ENCODE data around the gene NF1.
A peak's percentile ranks its signal among the peaks of the same experiment; 100 is the strongest.
"Not testable (repeated sequence)": the region's sequence is repeated elsewhere in the genome, so short reads cannot be mapped to it uniquely, and the experiment has no call there.

Gene NF1

GRCh38 chr17:31260151-31260550, 165.4 kb downstream of the NF1 start:
- DNase-seq (ENCODE audit: low spot score) = no peak

GRCh38 chr17:31261601-31262000, 166.8 kb downstream of the NF1 start:
- no peak for DNase-seq (ENCODE audit: low spot score)

- DNase-seq (ENCODE audit: low spot score) = not testable (repeated sequence)
Observed at GRCh38 chr17:31262923-31263322, 168.1 kb downstream of the NF1 start.

GRCh38 chr17:31266042-31266441, 171.3 kb downstream of the NF1 start:
- no peak for DNase-seq (ENCODE audit: low spot score)

GRCh38 chr17:31269036-31269577, 174.3 kb downstream of the NF1 start:
- DNase-seq (ENCODE audit: low spot score) = no peak

- DNase-seq (ENCODE audit: low spot score) = peak; percentile 89
Observed at GRCh38 chr17:31269578-31269983, 174.8 kb downstream of the NF1 start.

GRCh38 chr17:31272236-31272635, 177.5 kb downstream of the NF1 start:
- no peak for DNase-seq (ENCODE audit: low spot score)

GRCh38 chr17:31272803-31273202, 178.0 kb downstream of the NF1 start:
- DNase-seq (ENCODE audit: low spot score) = no peak

- no peak for DNase-seq (ENCODE audit: low spot score)
Observed at GRCh38 chr17:31273516-31273915, 178.7 kb downstream of the NF1 start.

- DNase-seq (ENCODE audit: low spot score) = no peak
Observed at GRCh38 chr17:31274252-31274651, 179.5 kb downstream of the NF1 start.

- no peak for DNase-seq (ENCODE audit: low spot score)
Observed at GRCh38 chr17:31275116-31275515, 180.3 kb downstream of the NF1 start.

GRCh38 chr17:31279401-31279800, 184.6 kb downstream of the NF1 start:
- DNase-seq (ENCODE audit: low spot score) = no peak

GRCh38 chr17:31281061-31281460, 186.3 kb downstream of the NF1 start:
- DNase-seq (ENCODE audit: low spot score) = no peak

GRCh38 chr17:31283841-31284240, 189.1 kb downstream of the NF1 start:
- DNase-seq (ENCODE audit: low spot score) = no peak

- no peak for DNase-seq (ENCODE audit: low spot score)
Observed at GRCh38 chr17:31286587-31286986, 191.8 kb downstream of the NF1 start.

- not testable (repeated sequence) for DNase-seq (ENCODE audit: low spot score)
Observed at GRCh38 chr17:31287932-31288331, 193.2 kb downstream of the NF1 start.

GRCh38 chr17:31289790-31290189, 195.0 kb downstream of the NF1 start:
- DNase-seq (ENCODE audit: low spot score) = no peak

- DNase-seq (ENCODE audit: low spot score) = no peak
Observed at GRCh38 chr17:31291820-31292219, 197.0 kb downstream of the NF1 start.

- no peak for DNase-seq (ENCODE audit: low spot score)
Observed at GRCh38 chr17:31293581-31293980, 198.8 kb downstream of the NF1 start.

- DNase-seq (ENCODE audit: low spot score) = no peak
Observed at GRCh38 chr17:31294231-31294630, 199.5 kb downstream of the NF1 start.

- DNase-seq (ENCODE audit: low spot score) = no peak
Observed at GRCh38 chr17:31294820-31295488, 200.2 kb downstream of the NF1 start.

GRCh38 chr17:31295489-31295871, 200.7 kb downstream of the NF1 start:
- no peak for DNase-seq (ENCODE audit: low spot score)

- no peak for DNase-seq (ENCODE audit: low spot score)
Observed at GRCh38 chr17:31296142-31296541, 201.4 kb downstream of the NF1 start.

GRCh38 chr17:31297090-31297489, 202.3 kb downstream of the NF1 start, which contains the start of gene OMG:
Gene OMG, minus strand, starts transcription at chr17:31297239. Its CDS starts 908 bp downstream, at chr17:31296331.
- no peak for DNase-seq (ENCODE audit: low spot score)

Data from SW480 (cell line).